Endometrial microvascular endothelial cells (primary cell): ENCODE results near the gene RPS6KA6. TPM values are rescaled to one million over a fixed set of nuclear protein-coding genes. Genes with fewer than 3 reads are reported as not detected.

Experiments
- in situ Hi-C: cut with HindIII; loops from 2 replicates; pipeline ENCODE4 v1.10.0; 2017; ENCODE audit warnings: low sequenced_read_pairs, low pct_unique_long_range_greater_than_20kb; ENCODE audit errors: inconsistent ontology term
- total RNA-seq: library from RNA; depleted of rRNA; stranded (reverse); fragments of >200 nt; gene quantifications from one replicate; pipeline ENCODE4 v1.2.3, GENCODE V29; 2015; ENCODE audit errors: inconsistent ontology term

Gene RPS6KA6
- total RNA-seq = 1.1 TPM

DNA sequence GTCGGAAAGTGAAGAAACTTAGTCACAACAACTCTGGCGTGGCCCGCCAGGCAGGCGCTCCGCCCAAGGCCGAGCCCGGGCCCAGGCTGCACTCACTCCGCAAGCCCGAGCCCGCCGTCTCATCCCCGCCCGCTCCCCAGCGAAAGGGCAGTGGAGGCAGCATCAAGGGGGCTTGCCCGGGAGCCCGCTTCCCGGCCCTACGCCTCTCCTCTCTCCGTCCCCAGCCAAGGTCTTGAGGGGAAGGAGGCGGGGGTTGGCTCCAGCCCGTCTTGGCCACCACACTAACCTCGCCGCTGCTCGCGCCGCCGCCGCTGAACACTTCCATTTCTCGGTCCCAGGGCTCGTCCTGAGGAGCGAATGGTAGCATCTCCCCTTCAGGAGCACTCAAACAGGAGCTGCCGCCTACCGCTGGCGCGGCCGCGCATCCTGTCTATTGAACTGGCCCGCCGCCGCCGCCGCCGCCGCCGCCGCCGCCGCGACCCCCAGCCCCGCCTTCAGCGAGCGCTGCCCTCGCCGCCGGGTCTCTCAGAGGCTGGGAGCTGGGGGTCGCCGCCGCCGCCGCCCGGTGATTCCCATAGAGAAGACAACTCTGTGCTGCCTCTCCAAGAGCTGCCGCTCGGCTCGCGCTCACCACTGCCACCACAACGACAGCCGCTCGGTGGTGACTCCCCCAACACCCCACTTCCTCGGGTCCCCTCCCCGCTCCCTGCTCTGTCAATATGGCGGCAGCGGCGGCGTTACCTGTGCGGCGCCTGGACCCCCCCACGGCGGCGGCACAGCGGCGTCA lies at the start of gene RPS6KA6:
Gene RPS6KA6, minus strand, starts transcription at position 667 of the 787 bp plus-strand sequence. Its CDS starts 300 bp downstream, at position 367.
- in situ Hi-C loops = no loop called here

GRCh38 chrX:84224741-84225140 lies 36.7 kb upstream of the RPS6KA6 start:
- in situ Hi-C loops = no loop called here

GRCh38 chrX:84223261-84223660 lies 35.3 kb upstream of the RPS6KA6 start:
- in situ Hi-C loops = no loop called here

GRCh38 chrX:84221181-84221580 lies 33.2 kb upstream of the RPS6KA6 start:
- in situ Hi-C loops = no loop called here

GRCh38 chrX:84219551-84219950 lies 31.6 kb upstream of the RPS6KA6 start:
- in situ Hi-C loops = no loop called here

GRCh38 chrX:84218726-84219125 lies 30.7 kb upstream of the RPS6KA6 start:
- in situ Hi-C loops = no loop called here

GRCh38 chrX:84216881-84217280 lies 28.9 kb upstream of the RPS6KA6 start:
- in situ Hi-C loops = no loop called here

- in situ Hi-C loops = no loop called here
Measured at GRCh38 chrX:84216406-84216805, 28.4 kb upstream of the RPS6KA6 start.

DNA sequence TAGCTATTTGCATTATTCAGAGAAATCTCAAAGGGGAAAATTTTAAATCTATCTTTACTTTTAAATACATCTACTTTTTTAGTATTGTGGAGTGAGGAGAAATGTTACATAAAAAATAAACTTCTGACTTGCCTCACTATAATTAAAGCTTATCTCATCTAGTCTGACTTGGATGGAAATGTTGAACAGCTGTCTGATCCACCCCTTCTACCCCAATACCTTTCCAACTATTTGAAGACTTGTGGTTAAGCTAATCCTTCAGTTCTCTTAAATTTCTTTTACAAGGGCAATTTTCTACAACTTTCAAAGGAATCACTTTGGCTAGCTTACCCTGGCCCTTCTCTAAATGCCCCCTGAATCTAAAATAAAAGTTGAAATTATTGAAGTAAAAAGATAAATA lies 17.3 kb upstream of the RPS6KA6 start:
- in situ Hi-C loops = no loop called here

- in situ Hi-C loops = no loop called here
Measured at GRCh38 chrX:84199688-84200087, 11.7 kb upstream of the RPS6KA6 start.

GRCh38 chrX:84197550-84197949 lies 9.6 kb upstream of the RPS6KA6 start:
- in situ Hi-C loops = no loop called here

DNA sequence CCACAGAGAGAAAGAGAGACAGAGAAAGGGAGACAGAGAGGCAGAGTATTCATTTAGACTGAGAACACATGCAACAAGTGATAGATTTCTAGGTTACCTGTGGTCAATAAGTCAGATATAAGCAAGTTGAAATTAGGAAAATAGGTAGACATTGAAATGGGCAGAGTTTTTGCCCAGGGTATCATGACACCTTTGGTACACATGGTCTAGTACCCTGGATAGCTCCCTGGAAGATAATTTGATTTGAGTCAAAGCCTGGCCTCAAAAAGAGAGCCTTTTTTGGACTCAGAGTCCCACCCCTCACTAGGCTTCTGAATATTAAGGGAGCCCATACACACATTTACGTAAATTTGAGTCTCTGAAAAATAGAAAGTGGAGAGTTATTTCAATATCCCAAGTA lies 4.0 kb upstream of the RPS6KA6 start:
- in situ Hi-C loops = no loop called here

- in situ Hi-C loops = no loop called here
Measured at GRCh38 chrX:84189125-84189524, 1.1 kb upstream of the RPS6KA6 start.

GRCh38 chrX:84188320-84188834 lies 378 bp upstream of the RPS6KA6 start:
- in situ Hi-C loops = no loop called here

DNA sequence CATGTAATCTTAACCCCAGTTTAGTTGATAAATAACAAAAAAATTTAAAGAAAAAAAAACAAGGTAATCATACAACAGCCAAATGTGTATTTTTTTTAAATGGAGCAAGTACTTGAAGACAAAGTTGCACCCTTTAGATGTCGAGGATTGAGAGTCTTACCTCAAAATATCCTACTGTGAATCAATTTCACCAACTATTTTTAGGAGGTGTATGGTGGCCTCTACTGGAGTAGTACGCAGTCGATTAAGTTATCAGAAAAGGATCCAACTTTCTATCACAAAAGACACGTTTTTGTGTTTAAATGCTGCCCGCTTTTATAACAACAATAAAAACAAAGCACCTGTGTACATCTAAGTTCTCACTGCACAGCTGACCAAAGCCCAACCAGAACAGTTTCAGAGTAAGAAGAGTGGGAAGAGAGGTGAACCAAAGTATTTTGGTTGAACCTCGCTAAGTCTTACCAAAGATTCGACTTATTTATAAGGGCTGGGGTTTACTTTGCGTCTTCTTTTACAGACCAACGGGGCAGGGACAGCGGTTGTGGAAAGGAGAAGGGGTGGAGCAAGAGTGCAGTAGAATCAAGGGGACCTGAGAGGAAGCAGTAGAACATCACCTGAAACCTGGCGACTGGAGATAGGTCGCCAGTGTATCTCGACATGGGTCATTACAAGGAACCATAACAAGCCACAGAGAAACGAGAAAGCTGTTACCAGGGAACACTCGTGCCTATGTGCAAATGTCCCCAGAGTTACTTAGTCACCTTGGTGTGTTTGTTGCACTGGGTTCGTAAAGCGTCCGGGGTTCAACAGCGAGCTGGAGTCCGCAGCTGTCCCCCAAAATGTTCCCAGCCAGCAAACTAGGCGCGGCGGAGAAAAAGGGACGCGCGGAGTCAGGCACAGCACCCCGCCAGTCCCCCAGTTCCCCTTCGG lies 1.1 kb downstream of the RPS6KA6 start:
- in situ Hi-C loops = no loop called here

GRCh38 chrX:84182516-84182915 lies 5.5 kb downstream of the RPS6KA6 start:
- in situ Hi-C loops = no loop called here

GRCh38 chrX:84175958-84176357 lies 12.0 kb downstream of the RPS6KA6 start:
- in situ Hi-C loops = no loop called here

DNA sequence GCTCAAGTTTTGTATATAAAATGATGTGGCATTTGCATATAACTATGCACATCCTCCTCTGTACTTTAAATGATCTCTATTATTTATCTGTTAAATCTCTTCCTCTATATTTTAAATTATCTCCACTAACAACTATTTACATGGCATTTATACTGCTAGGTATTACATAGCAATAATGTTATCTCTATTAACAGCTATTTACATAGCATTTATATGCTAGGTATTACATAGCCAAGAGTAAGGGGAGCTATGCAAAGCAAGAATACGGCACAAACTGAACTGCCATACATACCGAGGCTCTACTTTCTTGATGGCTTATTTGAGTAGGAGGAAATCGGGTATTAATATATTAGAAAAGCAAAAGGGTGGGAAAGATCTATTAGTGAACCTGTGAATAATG lies 12.7 kb downstream of the RPS6KA6 start:
- in situ Hi-C loops = no loop called here

DNA sequence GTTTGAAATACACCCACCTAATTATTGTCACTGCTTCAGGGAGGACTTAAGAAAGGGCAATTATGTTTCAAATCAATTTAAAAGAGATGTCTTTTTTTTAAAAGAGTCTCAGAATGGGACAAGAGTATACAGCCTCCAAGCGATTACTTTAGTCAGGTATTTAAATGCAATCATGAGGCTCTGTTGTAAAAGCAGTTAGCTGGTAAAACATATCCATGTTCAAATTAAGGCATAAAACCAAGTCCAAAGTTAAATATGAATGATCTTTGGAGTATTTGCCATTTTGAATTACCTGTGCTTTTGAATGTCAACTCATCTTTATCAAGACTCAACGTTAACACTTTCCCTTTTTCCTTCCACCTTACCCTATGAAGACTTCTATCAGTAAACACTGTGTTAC lies 13.7 kb downstream of the RPS6KA6 start:
- in situ Hi-C loops = no loop called here

- in situ Hi-C loops = no loop called here
Measured at GRCh38 chrX:84170931-84171330, 17.1 kb downstream of the RPS6KA6 start.
